ENCODE measurements around the gene LRP1B. TPM values are rescaled to one million over a fixed set of nuclear protein-coding genes. Genes with fewer than 3 reads are reported as not detected.

Gene LRP1B
- total RNA-seq, 4 donors from 2014 or later, result 1.2 to 3.3 (median 2.6) TPM

GRCh38 chr2:141162314-141162713 lies 968.5 kb downstream of the LRP1B start:
- no peak for DNase-seq (ENCODE audit: low spot score in 2 of 2)
- H3K4me3 ChIP-seq, result no peak overlapping the region
- H3K27ac ChIP-seq, result no peak overlapping the region
- no peaks in the 10 kb centered on the region for H3K36me3 ChIP-seq
- no peaks in the 10 kb centered on the region for H3K9me3 ChIP-seq
- TF ChIP-seq, protein P1, sequence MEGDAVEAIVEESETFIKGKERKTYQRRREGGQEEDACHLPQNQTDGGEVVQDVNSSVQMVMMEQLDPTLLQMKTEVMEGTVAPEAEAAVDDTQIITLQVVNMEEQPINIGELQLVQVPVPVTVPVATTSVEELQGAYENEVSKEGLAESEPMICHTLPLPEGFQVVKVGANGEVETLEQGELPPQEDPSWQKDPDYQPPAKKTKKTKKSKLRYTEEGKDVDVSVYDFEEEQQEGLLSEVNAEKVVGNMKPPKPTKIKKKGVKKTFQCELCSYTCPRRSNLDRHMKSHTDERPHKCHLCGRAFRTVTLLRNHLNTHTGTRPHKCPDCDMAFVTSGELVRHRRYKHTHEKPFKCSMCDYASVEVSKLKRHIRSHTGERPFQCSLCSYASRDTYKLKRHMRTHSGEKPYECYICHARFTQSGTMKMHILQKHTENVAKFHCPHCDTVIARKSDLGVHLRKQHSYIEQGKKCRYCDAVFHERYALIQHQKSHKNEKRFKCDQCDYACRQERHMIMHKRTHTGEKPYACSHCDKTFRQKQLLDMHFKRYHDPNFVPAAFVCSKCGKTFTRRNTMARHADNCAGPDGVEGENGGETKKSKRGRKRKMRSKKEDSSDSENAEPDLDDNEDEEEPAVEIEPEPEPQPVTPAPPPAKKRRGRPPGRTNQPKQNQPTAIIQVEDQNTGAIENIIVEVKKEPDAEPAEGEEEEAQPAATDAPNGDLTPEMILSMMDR (IDR thresholded peaks at IDR 0.05), result no peak
- no peak for TF ChIP-seq POLR2A (IDR thresholded peaks at IDR 0.05)
- TF ChIP-seq EP300 (IDR thresholded peaks at IDR 0.05), result no peak
- no peaks in the 10 kb centered on the region for H3K27me3 ChIP-seq
- H3K4me1 ChIP-seq, result no peaks in the 10 kb centered on the region
- WGBS, 2 donors, result 53 to 58% methylated on average over 3 of the region's 3 CpGs

DNA sequence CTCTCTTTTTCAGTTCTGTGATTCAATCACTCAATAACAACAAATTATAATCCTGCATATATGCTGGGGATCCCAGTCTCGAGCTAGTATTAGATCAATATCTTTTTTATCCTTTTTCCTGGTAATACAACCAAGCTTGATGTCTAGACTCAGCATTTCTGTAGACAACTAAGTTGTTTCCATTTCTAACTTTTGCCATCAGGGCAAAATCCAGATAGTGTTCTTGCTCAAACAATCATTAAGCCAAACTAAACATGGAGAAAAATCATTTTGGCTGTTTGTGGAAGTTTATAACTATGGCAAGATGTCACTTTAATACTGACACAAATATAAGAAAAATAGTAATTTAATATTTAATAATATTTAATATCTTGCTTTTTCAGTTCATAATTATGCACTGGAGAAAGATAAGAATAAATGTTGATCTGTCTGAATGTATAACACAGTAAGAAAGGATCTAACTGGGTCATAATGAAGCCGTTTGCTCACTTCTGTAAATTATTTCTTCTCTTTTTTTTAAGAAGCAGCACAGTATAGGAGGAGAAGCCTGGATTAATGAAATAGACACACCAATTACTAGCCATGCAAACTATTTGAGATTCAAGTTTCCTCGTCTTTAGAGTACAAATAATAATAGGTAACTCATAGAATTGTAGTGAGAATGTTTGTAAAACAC lies 979.1 kb downstream of the LRP1B start:
- 65 to 70% methylated on average over 3 of the region's 3 CpGs for WGBS, 2 donors
- DNase-seq (ENCODE audit: low spot score in 2 of 2), result no peak
- no peak overlapping the region for H3K4me3 ChIP-seq
- TF ChIP-seq EP300 (IDR thresholded peaks at IDR 0.05), result no peak
- H3K27me3 ChIP-seq, result no peaks in the 10 kb centered on the region
- no peaks in the 10 kb centered on the region for H3K36me3 ChIP-seq
- H3K4me1 ChIP-seq, result no peaks in the 10 kb centered on the region
- H3K27ac ChIP-seq, result no peak overlapping the region
- no peaks in the 10 kb centered on the region for H3K9me3 ChIP-seq

GRCh38 chr2:141142025-141142424 lies 988.8 kb downstream of the LRP1B start:
- H3K27ac ChIP-seq, result no peak overlapping the region
- 88 to 89% methylated on average over 3 of the region's 3 CpGs for WGBS, 2 donors
- no peaks in the 10 kb centered on the region for H3K9me3 ChIP-seq
- H3K27me3 ChIP-seq, result no peaks in the 10 kb centered on the region
- no peaks in the 10 kb centered on the region for H3K4me1 ChIP-seq
- TF ChIP-seq, protein P1 (IDR thresholded peaks at IDR 0.05), result no peak
- no peak for TF ChIP-seq EP300 (IDR thresholded peaks at IDR 0.05)
- TF ChIP-seq POLR2A (IDR thresholded peaks at IDR 0.05), result no peak
- H3K4me3 ChIP-seq, result no peak overlapping the region
- no peaks in the 10 kb centered on the region for H3K36me3 ChIP-seq
- DNase-seq (ENCODE audit: low spot score in 2 of 2), result no peak

DNA sequence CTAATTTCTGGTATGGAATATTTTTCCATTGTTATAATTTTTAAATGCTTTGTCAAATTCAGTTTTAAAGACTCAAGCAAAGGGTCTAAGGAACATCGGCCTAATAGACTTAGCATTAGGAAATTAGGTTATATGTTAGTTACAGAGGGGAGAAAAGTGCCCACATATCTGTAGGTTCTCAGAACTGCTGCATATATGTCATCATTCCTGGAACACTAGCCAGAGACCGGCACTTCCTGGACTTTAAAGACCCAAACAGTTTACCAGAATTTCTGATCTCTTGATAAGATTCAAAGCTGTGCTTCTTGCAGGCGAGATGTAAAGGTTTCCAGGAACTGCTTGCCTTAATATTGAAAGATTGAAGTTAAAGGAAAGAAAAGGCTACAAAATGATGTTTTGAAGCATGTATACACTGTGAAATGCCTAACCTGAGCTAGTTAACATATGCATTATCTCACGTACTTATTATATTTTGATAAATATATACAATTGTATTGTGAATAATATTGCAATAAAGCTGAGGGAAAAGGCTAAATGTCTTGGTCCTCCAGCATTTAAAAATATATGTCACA lies 993.6 kb downstream of the LRP1B start:
- Histone ChIP-seq H3K27me3 (no peaks in the 10 kb centered on the region), H3K4me1 (no peaks in the 10 kb centered on the region), H3K27ac (no peak overlapping the region), H3K36me3 (no peaks in the 10 kb centered on the region), H3K9me3 (no peaks in the 10 kb centered on the region), H3K4me3 (no peak overlapping the region)
- 71 to 75% methylated on average over 4 of the region's 4 CpGs for WGBS, 2 donors
- no peak for DNase-seq (ENCODE audit: low spot score in 2 of 2)
- TF ChIP-seq EP300 (IDR thresholded peaks at IDR 0.05) (no peak), POLR2A (IDR thresholded peaks at IDR 0.05) (no peak)
- TF ChIP-seq, protein P1 (IDR thresholded peaks at IDR 0.05), result no peak

DNA sequence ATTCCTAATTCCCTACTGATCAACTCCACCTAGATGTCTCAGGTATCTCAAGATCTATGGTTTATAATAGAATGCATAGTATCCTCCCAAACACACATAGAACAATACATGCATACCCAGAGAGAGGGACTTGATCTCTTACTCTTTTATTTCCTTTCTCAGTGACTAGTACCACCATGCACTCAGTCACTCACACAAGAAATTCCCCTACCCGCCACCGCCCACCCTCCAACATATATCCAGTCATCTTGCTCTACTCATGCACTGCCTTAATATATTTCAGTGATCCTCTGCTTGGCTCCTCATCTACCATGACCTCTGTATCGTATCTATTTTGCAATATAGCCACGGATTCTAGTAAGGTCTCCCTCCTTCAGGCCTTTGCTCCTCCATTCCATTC lies 996.9 kb downstream of the LRP1B start:
- no peak for DNase-seq (ENCODE audit: low spot score in 2 of 2)
- 85 to 91% methylated on average over 4 of the region's 4 CpGs for WGBS, 2 donors
- Histone ChIP-seq H3K9me3 (no peaks in the 10 kb centered on the region), H3K36me3 (no peaks in the 10 kb centered on the region), H3K4me1 (no peaks in the 10 kb centered on the region), H3K27me3 (no peaks in the 10 kb centered on the region), H3K27ac (no peak overlapping the region), H3K4me3 (no peak overlapping the region)
- TF ChIP-seq POLR2A (IDR thresholded peaks at IDR 0.05) (no peak), EP300 (IDR thresholded peaks at IDR 0.05) (no peak)
- TF ChIP-seq, protein P1 (IDR thresholded peaks at IDR 0.05), result no peak

Measured in tibial nerve (tissue), 4 donors.